HEK293 (cell line): ENCODE results near the gene ABCC2.

ENCODE experiments used
- CTCF ChIP-seq: fragments of 450-650 bp; formaldehyde crosslinking; IDR thresholded peaks from 2 replicates; pipeline ENCODE4 v1.5.1; 2016; ENCODE audit warnings: missing biosample characterization, missing genetic modification characterization
- REST ChIP-seq: fragments of 450-650 bp; formaldehyde crosslinking; IDR thresholded peaks from 2 replicates; pipeline ENCODE4 v1.5.1; 2016; ENCODE audit warnings: missing biosample characterization, missing genetic modification characterization
- ZBTB21 ChIP-seq: fragments of 450-650 bp; formaldehyde crosslinking; IDR thresholded peaks from 2 replicates; pipeline ENCODE4 v1.5.1; 2017; ENCODE audit warnings: missing biosample characterization, missing genetic modification characterization

GRCh38 chr10:99875473-99875872, 93.0 kb downstream of the ABCC2 start:
- TF ChIP-seq CTCF (no peak), REST (tag by site-specific recombination) (no peak), ZBTB21 (tag by site-specific recombination) (no peak)
